Erythroblast (primary cell): Measurements from ENCODE around the gene ENTPD8.

Experiments
- GATA1 ChIP-seq: IDR thresholded peaks from 2 replicates; pipeline ENCODE4 v1.6.1; 2011; ENCODE audit warnings: low read depth, mild to moderate bottlenecking, control low read depth, low read length, moderate library complexity
- POLR2A ChIP-seq: IDR thresholded peaks from 2 replicates; pipeline ENCODE4 v1.6.1; 2011; ENCODE audit warnings: mild to moderate bottlenecking, low read length

DNA sequence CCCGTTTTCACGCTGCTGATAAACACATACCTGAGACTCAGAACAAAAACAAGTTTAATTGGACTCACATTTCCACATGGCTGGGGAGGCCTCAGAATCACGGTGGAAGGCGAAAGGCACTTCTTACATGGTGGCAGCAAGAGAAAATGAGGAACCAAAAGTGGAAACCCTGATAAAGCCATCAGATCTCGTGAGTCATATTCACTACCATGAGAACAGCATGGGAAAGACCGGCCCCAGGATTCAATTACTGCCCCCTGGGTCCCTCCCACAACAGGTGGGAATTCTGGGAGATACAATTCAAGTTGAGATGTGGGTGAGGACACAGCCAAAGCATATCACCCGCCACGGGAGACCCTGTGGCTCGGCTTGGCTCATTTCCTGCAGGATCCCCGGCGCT, 38.4 kb downstream of the ENTPD8 start:
- TF ChIP-seq POLR2A (no peak), GATA1 (no peak)
